NCI-H128 (cell line): ENCODE measurements around the gene KCND2.
A peak's percentile ranks its signal among the peaks of the same experiment; 100 is the strongest.
"Not testable (repeated sequence)": the region's sequence is repeated elsewhere in the genome, so short reads cannot be mapped to it uniquely, and the experiment has no call there.

Experiments used
- DNase-seq: peaks from one replicate; lab custom pipeline; 2025; ENCODE audit not compliant: unreplicated experiment; lab: John Stamatoyannopoulos, UW

Gene KCND2

GRCh38 chr7:120272701-120273475, at the start of gene KCND2:
Gene KCND2, plus strand, starts transcription at chr7:120273175.
- no peak for DNase-seq

GRCh38 chr7:120226188-120226587, 46.8 kb upstream of the KCND2 start:
- no peak for DNase-seq

GRCh38 chr7:120227255-120227654, 45.7 kb upstream of the KCND2 start:
- DNase-seq, result no peak

- DNase-seq, result no peak
Measured at GRCh38 chr7:120229084-120229483, 43.9 kb upstream of the KCND2 start.

GRCh38 chr7:120233338-120233737, 39.6 kb upstream of the KCND2 start:
- DNase-seq, result no peak

- DNase-seq, result not testable (repeated sequence)
Measured at GRCh38 chr7:120240350-120240749, 32.6 kb upstream of the KCND2 start.

GRCh38 chr7:120241973-120242372, 31.0 kb upstream of the KCND2 start:
- DNase-seq, result no peak

GRCh38 chr7:120254845-120255244, 18.1 kb upstream of the KCND2 start:
- DNase-seq, result no peak

- no peak for DNase-seq
Measured at GRCh38 chr7:120256344-120257070, 16.5 kb upstream of the KCND2 start.

GRCh38 chr7:120259386-120259785, 13.6 kb upstream of the KCND2 start:
- DNase-seq, result no peak

- no peak for DNase-seq
Measured at GRCh38 chr7:120260111-120260510, 12.9 kb upstream of the KCND2 start.

- DNase-seq, result no peak
Measured at GRCh38 chr7:120272261-120272660, 714 bp upstream of the KCND2 start.

GRCh38 chr7:120273476-120273975, 551 bp downstream of the KCND2 start:
- peak; percentile 39 for DNase-seq

- DNase-seq, result no peak
Measured at GRCh38 chr7:120274482-120274881, 1.5 kb downstream of the KCND2 start.

GRCh38 chr7:120274899-120275298, 1.9 kb downstream of the KCND2 start:
- DNase-seq, result no peak

GRCh38 chr7:120276720-120277119, 3.7 kb downstream of the KCND2 start:
- no peak for DNase-seq

GRCh38 chr7:120278773-120279172, 5.8 kb downstream of the KCND2 start:
- no peak for DNase-seq

- no peak for DNase-seq
Measured at GRCh38 chr7:120280743-120281142, 7.8 kb downstream of the KCND2 start.

GRCh38 chr7:120293027-120293426, 20.1 kb downstream of the KCND2 start:
- DNase-seq, result no peak

GRCh38 chr7:120302190-120302589, 29.2 kb downstream of the KCND2 start:
- DNase-seq, result no peak

GRCh38 chr7:120303105-120303504, 30.1 kb downstream of the KCND2 start:
- DNase-seq, result no peak

GRCh38 chr7:120304674-120305073, 31.7 kb downstream of the KCND2 start:
- no peak for DNase-seq
